HK-2 (cell line): ENCODE data around the gene OR52K1.
"Not testable (repeated sequence)": the region's sequence is repeated elsewhere in the genome, so short reads cannot be mapped to it uniquely, and the experiment has no call there.

Experiments used
- DNase-seq: peaks from one replicate; pipeline ENCODE4 v3.0.0-alpha.2; 2018; ENCODE audit not compliant: unreplicated experiment

Gene OR52K1

GRCh38 chr11:4491878-4492606 lies 9.6 kb downstream of the OR52K1 start:
- DNase-seq, result no peak

- DNase-seq, result no peak
Measured at GRCh38 chr11:4493480-4493818, 11.0 kb downstream of the OR52K1 start.

GRCh38 chr11:4495487-4495886 lies 13.0 kb downstream of the OR52K1 start:
- DNase-seq, result no peak

- no peak for DNase-seq
Measured at GRCh38 chr11:4495986-4496385, 13.5 kb downstream of the OR52K1 start.

GRCh38 chr11:4496557-4497248 lies 14.3 kb downstream of the OR52K1 start:
- no peak for DNase-seq

GRCh38 chr11:4508886-4509285 lies 26.4 kb downstream of the OR52K1 start:
- DNase-seq, result no peak

- no peak for DNase-seq
Measured at GRCh38 chr11:4511282-4512245, 29.1 kb downstream of the OR52K1 start.

GRCh38 chr11:4514196-4514595 lies 31.8 kb downstream of the OR52K1 start:
- no peak for DNase-seq

GRCh38 chr11:4522339-4522738 lies 39.9 kb downstream of the OR52K1 start:
- no peak for DNase-seq

- DNase-seq, result no peak
Measured at GRCh38 chr11:4522752-4523151, 40.3 kb downstream of the OR52K1 start.

GRCh38 chr11:4523666-4524065 lies 41.2 kb downstream of the OR52K1 start:
- DNase-seq, result no peak

GRCh38 chr11:4527926-4528325 lies 45.5 kb downstream of the OR52K1 start:
- DNase-seq, result no peak

GRCh38 chr11:4531686-4532085 lies 49.2 kb downstream of the OR52K1 start:
- DNase-seq, result not testable (repeated sequence)

- peak; percentile 2 for DNase-seq
Measured at GRCh38 chr11:4539603-4540219, 57.3 kb downstream of the OR52K1 start.

GRCh38 chr11:4541071-4541470 lies 58.6 kb downstream of the OR52K1 start:
- DNase-seq, result no peak
